ENCODE data around the gene ABHD6. TPM values are rescaled to one million over a fixed set of nuclear protein-coding genes. Genes with fewer than 3 reads are reported as not detected.

ABHD6 gene
- total and polyA plus RNA-seq, 2 donors (not counting 3 experiments of a cell fraction or from before 2014, with no cell fraction given) = 5.8 to 7.5 TPM

GRCh38 chr3:58251631-58252035 lies 14.0 kb downstream of the ABHD6 start:
- H3K4me1 ChIP-seq (ENCODE audit: control insufficient read depth, extremely low read depth, insufficient read depth, low read length) = no peaks in the 10 kb centered on the region
- no peaks in the 10 kb centered on the region for H3K36me3 ChIP-seq (ENCODE audit: control insufficient read depth in 2 of 2, extremely low read depth in 1 of 2, insufficient read depth in 2 of 2, low read length in 2 of 2)
- no peaks in the 10 kb centered on the region for H3K9me1 ChIP-seq (replicated peaks; ENCODE audit: control insufficient read depth, extremely low read depth, insufficient read depth, low read length)
- intact Hi-C loops (cut with micrococcal nuclease) (no loop called here), dilution Hi-C loops (cut with MboI; ENCODE audit: extremely low pct_ligation_motif_present, low sequenced_read_pairs) (no loop called here)
- no peaks in the 10 kb centered on the region for H4K20me1 ChIP-seq (replicated peaks; ENCODE audit: control insufficient read depth, extremely low read depth, insufficient read depth, low read length)
- no peaks in the 10 kb centered on the region for H3K27me3 ChIP-seq (ENCODE audit: control insufficient read depth in 2 of 2, insufficient read depth in 2 of 2, low read length in 2 of 2)
- H3K4me3 ChIP-seq (replicated peaks in 1 of 3; ENCODE audit: insufficient read depth in 1 of 3, low read depth in 1 of 3, low read length in 3 of 3) = no peak overlapping the region
- H3K9ac ChIP-seq (replicated peaks; ENCODE audit: extremely low read depth, insufficient read depth, low read length) = no peak overlapping the region
- no TSS peak for BruUV-seq (replicated peaks)
- no peak for FAIRE-seq
- H3K27ac ChIP-seq (ENCODE audit: insufficient read depth, low read depth, low read length) = no peak overlapping the region
- no peak for DNase-seq (ENCODE audit: low read depth, low spot score)
- H3K9me3 ChIP-seq (replicated peaks; ENCODE audit: control insufficient read depth, insufficient read depth, low read length) = no peaks in the 10 kb centered on the region
- no peaks in the 10 kb centered on the region for H3K79me2 ChIP-seq (ENCODE audit: control insufficient read depth, insufficient read depth, low read length)
- ChIA-PET CTCF (interaction anchor here (3.2 kb wide), 1 partner anchor 64 kb away, joined by 11 read pairs; no protein-coding TSS in a partner anchor), POLR2A (no interaction called here)
- H3K4me2 ChIP-seq (ENCODE audit: insufficient read depth, low read length) = no peak overlapping the region
- TF ChIP-seq EZH2 (IDR thresholded peaks at IDR 0.05; ENCODE audit: borderline replicate concordance, low read depth, low read length, severe bottlenecking) (no peak), MYC (IDR thresholded peaks at IDR 0.05; ENCODE audit: low read depth, low read length) (no peak), GATA2 (IDR thresholded peaks at IDR 0.05; ENCODE audit: insufficient read depth, insufficient read length, low read depth, low read length) (no peak), MAX (IDR thresholded peaks at IDR 0.05; ENCODE audit: insufficient read depth, insufficient read length) (no peak), POLR2AphosphoS5 (IDR thresholded peaks at IDR 0.05; ENCODE audit: insufficient read depth, low read depth, low read length) (no peak), POLR2A (IDR thresholded peaks at IDR 0.05; ENCODE audit: low read depth, low read length) (no peak), CTCF (IDR thresholded peaks at IDR 0.05; ENCODE audit: extremely low read depth in 1 of 2, insufficient read depth in 1 of 2, low read depth in 1 of 2, low read length in 2 of 2) (no peak)
- H2AFZ ChIP-seq (ENCODE audit: low read depth, low read length) = no peak overlapping the region
